Testis (tissue), 3 donors: ENCODE measurements around the gene MLLT10. TPM values are rescaled to one million over a fixed set of nuclear protein-coding genes. Genes with fewer than 3 reads are reported as not detected.
"Not testable (repeated sequence)": the region's sequence is repeated elsewhere in the genome, so short reads cannot be mapped to it uniquely, and the experiment has no call there.

Experiments
- DNase-seq: peaks from one replicate; pipeline ENCODE4 v3.0.0-alpha.2; 2019
- H3K27ac ChIP-seq, 2 donors: fragments of 200-600 bp; sonication (generic); one replicate each; pipeline ENCODE4 v1.5.1; 2019
- H3K27me3 ChIP-seq: fragments of 200-600 bp; sonication (generic); one replicate; pipeline ENCODE4 v1.5.1; 2019
- H3K36me3 ChIP-seq: fragments of 200-600 bp; sonication (generic); one replicate; pipeline ENCODE4 v1.5.1; 2017; ENCODE audit warnings: low read depth; ENCODE audit errors: missing control alignments
- H3K4me1 ChIP-seq: fragments of 200-600 bp; sonication (generic); one replicate; pipeline ENCODE4 v1.5.1; 2019
- H3K4me3 ChIP-seq, 2 donors: fragments of 200-600 bp; sonication (generic); one replicate each; pipeline ENCODE4 v1.5.1; 2017 to 2019
- H3K9me3 ChIP-seq: fragments of 200-600 bp; sonication (generic); one replicate; pipeline ENCODE4 v1.5.1; 2017
- CTCF ChIP-seq, 3 experiments: fragments of 450-650 bp in 2 of 3; fragments of 200-600 bp in 1 of 3; sonication (generic) in 1 of 3; IDR thresholded peaks; one replicate each; pipeline ENCODE4 v1.5.1; 2016 to 2019; ENCODE audit warnings: antibody characterized with exemption in 3 of 3, mild to moderate bottlenecking in 2 of 3, moderate library complexity in 1 of 3
- POLR2A ChIP-seq: fragments of 450-650 bp; IDR thresholded peaks from one replicate; pipeline ENCODE4 v1.6.1; 2017; ENCODE audit warnings: antibody characterized with exemption, mild to moderate bottlenecking, moderate library complexity
- WGBS, 2 donors: methylation state at CpG; one replicate each; pipeline ENCODE4 v1.1.5; 2018; 5-methylcytosine and 5-hydroxymethylcytosine counted together
- intact Hi-C: fragments of 100-400 bp; cut with DNase I; formaldehyde crosslinking; loops from one replicate; pipeline ENCODE4 v1.15.1; 2023; ENCODE audit warnings: low total_unique reads
- polyA plus RNA-seq: library from polyadenylated mRNA; stranded (reverse); fragments of 350-450 nt; fragmentation: Illumina TruSeq; extraction: RNeasy Lipid Tissue Mini Kit (QIAGEN cat#74804); gene quantifications from one replicate; pipeline ENCODE4 v1.2.3, GENCODE V29; 2014; ENCODE audit warnings: low read depth, low replicate concordance; ENCODE audit not compliant: insufficient read depth
- total RNA-seq, 2 donors: library from RNA; depleted of rRNA; stranded (reverse); fragments of >200 nt; gene quantifications; one replicate each; pipeline ENCODE4 v1.2.3, GENCODE V29; 2016

Gene MLLT10
- total and polyA plus RNA-seq, 3 donors from 2014 or later = 130 to 243 (median 144) TPM

GRCh38 chr10:21572578-21572977, 38.5 kb downstream of the MLLT10 start:
- no peak overlapping the region for H3K4me3 ChIP-seq
- no peaks in the 10 kb centered on the region for H3K27me3 ChIP-seq
- TF ChIP-seq POLR2A = no peak
- TF ChIP-seq CTCF (IDR thresholded peaks at IDR 0.05) = no peak
- peak; percentile 39 for DNase-seq
- intact Hi-C loops = no loop called here
- 49 to 50% methylated on average over 3 of the region's 3 CpGs for WGBS, 2 donors
- H3K27ac ChIP-seq = peak overlapping the region in 1 of 2 donors; percentile 12
- H3K36me3 ChIP-seq = no peaks in the 10 kb centered on the region
- H3K9me3 ChIP-seq = no peaks in the 10 kb centered on the region
- H3K4me1 ChIP-seq = no peaks in the 10 kb centered on the region

- 90 to 96% methylated on average over 2 of the region's 2 CpGs for WGBS, 2 donors
- not testable (repeated sequence) for H3K27ac ChIP-seq, H3K4me1 ChIP-seq
Measured at GRCh38 chr10:21574514-21574913, 40.5 kb downstream of the MLLT10 start.

GRCh38 chr10:21579291-21579690, 45.3 kb downstream of the MLLT10 start:
- H3K4me3 ChIP-seq = no peak overlapping the region
- no peaks in the 10 kb centered on the region for H3K27me3 ChIP-seq
- no peaks in the 10 kb centered on the region for H3K36me3 ChIP-seq
- no peak overlapping the region for H3K27ac ChIP-seq
- TF ChIP-seq POLR2A (no peak), CTCF (IDR thresholded peaks at IDR 0.05) (no peak)
- WGBS, 2 donors = 95 to 98% methylated on average over 5 of the region's 5 CpGs
- no peaks in the 10 kb centered on the region for H3K4me1 ChIP-seq
- intact Hi-C loops = no loop called here
- DNase-seq = no peak
- no peaks in the 10 kb centered on the region for H3K9me3 ChIP-seq

More at GRCh38 chr10:21574514-21574913, 40.5 kb downstream of the MLLT10 start:
- intact Hi-C loops, H3K4me3 ChIP-seq, H3K9me3 ChIP-seq, H3K27me3 ChIP-seq, H3K36me3 ChIP-seq, DNase-seq: not testable (repeated sequence)

- intact Hi-C loops, H3K4me3 ChIP-seq, H3K36me3 ChIP-seq, DNase-seq, H3K27me3 ChIP-seq, H3K27ac ChIP-seq, H3K4me1 ChIP-seq, H3K9me3 ChIP-seq: not testable (repeated sequence)
- 82 to 88% methylated on average over 3 of the region's 3 CpGs for WGBS, 2 donors
Measured at GRCh38 chr10:21581421-21581834, 47.4 kb downstream of the MLLT10 start.

- no peak overlapping the region for H3K27ac ChIP-seq
- H3K4me1 ChIP-seq = peaks cover 4% of the 10 kb centered on the region
- intact Hi-C loops = no loop called here
- H3K9me3 ChIP-seq = no peaks in the 10 kb centered on the region
- no peak for TF ChIP-seq CTCF (IDR thresholded peaks at IDR 0.05)
- TF ChIP-seq POLR2A = no peak
- DNase-seq = no peak
- H3K4me3 ChIP-seq = no peak overlapping the region
- WGBS, 2 donors = 91 to 94% methylated on average over 9 of the region's 9 CpGs
- no peaks in the 10 kb centered on the region for H3K36me3 ChIP-seq
- no peaks in the 10 kb centered on the region for H3K27me3 ChIP-seq
Measured at GRCh38 chr10:21584834-21585530, 51.0 kb downstream of the MLLT10 start.

GRCh38 chr10:21587391-21587790, 53.4 kb downstream of the MLLT10 start:
- Histone ChIP-seq H3K4me3 (no peak overlapping the region), H3K27ac (no peak overlapping the region), H3K27me3 (no peaks in the 10 kb centered on the region), H3K9me3 (no peaks in the 10 kb centered on the region), H3K36me3 (no peaks in the 10 kb centered on the region), H3K4me1 (peaks cover 4% of the 10 kb centered on the region)
- DNase-seq = no peak
- TF ChIP-seq POLR2A = no peak
- no peak for TF ChIP-seq CTCF (IDR thresholded peaks at IDR 0.05)
- intact Hi-C loops = no loop called here

GRCh38 chr10:21588159-21588558, 54.1 kb downstream of the MLLT10 start:
- H3K4me1 ChIP-seq, H3K36me3 ChIP-seq, H3K27me3 ChIP-seq, H3K4me3 ChIP-seq, H3K9me3 ChIP-seq, intact Hi-C loops, DNase-seq, H3K27ac ChIP-seq: not testable (repeated sequence)
- WGBS, 2 donors = 85 to 88% methylated on average over 7 of the region's 7 CpGs
